ENCODE results near the gene BPI.

GRCh38 chr20:38266426-38266825 lies 37.5 kb upstream of the BPI start:
- TF ChIP-seq CTCF (IDR thresholded peaks at IDR 0.05 in 4 of 5, conservative IDR thresholded peaks at IDR 0.05 in 1 of 5) (no peak), POLR2A (IDR thresholded peaks at IDR 0.05) (no peak)

All from gastrocnemius medialis (tissue), 4 donors.